HG03571 (cell line): ENCODE data around the gene EXD2.
"Not testable (repeated sequence)": the region's sequence is repeated elsewhere in the genome, so short reads cannot be mapped to it uniquely, and the experiment has no call there.

Source experiments
- ATAC-seq: cut with Tn5 transposase; IDR thresholded peaks from one replicate; pipeline ENCODE4 v1.9.1; 2021; ENCODE audit not compliant: unreplicated experiment

The EXD2 gene

DNA sequence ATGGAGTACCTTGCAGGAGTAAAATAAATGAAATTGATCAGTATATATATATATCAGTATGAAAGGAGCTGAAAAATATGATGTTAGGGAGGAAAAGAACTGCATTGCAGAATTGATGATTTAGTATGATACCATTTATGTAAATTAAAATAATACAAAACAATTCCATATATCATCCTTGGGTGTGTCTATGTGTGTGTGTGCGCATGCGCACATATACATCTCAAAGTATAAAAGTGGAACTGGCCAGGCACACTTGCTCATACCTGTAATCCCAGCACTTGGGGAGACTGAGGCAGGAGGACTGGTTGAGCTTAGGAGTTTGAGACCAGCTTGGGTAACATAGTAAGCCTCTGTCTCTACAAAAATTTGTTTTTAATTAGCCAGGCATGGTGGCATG is 84.0 kb downstream of the EXD2 start:
- no peak for ATAC-seq

DNA sequence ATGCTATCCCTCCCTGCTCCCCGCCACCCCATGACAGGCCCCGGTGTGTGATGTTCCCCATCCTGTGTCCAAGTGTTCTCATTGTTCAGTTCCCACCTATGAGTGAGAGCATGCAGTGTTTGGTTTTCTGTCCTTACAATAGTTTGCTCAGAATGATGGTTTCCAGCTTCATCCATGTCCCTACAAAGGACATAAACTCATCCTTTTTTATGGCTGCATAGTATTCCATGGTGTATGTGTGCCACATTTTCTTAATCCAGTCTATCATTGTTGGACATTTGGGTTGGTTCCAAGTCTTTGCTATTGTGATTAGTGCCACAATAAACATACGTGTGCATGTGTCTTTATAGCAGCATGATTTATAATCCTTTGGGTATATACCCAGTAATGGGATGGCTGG is 86.1 kb downstream of the EXD2 start:
- not testable (repeated sequence) for ATAC-seq

DNA sequence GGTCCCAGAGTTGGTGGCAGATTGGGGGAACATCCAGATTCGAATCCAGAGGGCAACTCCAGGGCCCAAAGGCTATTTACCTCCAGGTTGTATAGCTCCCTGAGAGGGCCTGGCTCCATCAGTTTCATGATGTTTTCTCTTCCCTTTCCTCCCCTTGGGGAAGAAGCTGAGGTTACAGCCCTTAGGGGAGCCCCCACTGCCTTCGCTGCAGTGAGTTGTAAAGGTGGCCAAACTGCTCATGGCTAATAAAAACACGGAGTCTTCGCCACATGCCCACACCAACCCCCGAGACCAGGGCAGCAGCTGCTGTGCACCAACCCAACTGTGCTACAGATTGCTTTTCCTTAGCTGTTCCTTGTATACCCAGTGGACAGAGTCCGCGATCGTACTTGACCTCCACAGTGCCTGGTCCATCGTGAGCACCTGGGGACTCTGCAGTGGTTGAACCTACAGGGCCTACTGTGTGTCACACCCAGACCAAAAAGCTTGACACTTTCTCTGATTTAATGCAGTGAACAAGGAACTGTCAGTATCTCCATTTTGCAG is 89.5 kb downstream of the EXD2 start:
- no peak for ATAC-seq

DNA sequence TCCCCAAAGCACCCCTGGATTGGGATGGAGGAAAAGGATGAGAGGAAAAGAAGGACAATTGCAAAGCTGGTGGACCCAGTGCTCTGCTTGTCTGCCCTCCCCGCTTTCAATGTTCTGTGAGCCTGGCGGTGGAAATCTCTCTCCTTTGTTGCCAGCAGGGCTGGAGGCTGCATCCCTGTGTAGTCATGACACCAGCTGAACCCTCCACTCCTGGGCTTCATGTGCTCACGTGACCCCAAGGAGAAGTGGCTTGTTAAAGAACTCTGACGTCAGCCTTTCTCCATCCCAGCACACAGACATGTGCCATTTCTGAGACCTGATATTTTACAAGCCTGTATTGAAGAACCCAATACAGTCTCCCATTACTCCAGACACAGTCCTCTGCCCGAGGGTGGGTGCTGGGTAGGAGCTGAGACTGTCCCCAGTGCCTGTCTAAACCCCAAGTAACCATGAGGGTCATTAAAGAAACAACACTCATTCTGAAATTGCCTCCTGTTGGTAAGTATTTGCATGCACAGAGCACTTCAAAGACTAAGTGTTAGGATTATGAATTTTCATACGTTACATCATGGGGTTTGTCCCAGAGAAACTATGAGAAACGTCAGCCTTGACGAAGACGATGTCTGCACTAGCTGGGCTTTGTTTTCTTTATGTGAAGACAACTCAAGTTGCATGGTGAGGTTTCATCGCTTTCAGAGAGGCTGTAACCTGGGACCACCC is 90.3 kb downstream of the EXD2 start:
- no peak for ATAC-seq

DNA sequence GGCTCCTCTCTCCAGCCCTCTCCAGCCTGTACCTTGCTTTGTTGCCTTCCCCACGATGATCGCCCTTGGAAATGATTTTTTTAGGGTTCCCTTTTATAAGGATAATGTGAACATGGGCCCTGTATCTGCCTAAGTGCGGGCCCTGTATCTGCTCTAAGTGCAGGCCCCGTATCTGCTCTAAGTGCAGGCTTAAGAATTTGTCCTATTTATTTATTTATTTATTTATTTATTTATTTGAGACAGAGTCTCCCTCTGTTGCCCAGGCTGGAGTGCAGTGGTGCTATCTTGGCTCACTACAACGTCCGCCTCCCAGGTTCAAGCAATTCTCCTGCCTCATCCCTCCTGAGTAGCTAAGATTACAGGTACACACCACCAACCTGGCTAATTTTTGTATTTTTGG is 91.2 kb downstream of the EXD2 start:
- no peak for ATAC-seq

DNA sequence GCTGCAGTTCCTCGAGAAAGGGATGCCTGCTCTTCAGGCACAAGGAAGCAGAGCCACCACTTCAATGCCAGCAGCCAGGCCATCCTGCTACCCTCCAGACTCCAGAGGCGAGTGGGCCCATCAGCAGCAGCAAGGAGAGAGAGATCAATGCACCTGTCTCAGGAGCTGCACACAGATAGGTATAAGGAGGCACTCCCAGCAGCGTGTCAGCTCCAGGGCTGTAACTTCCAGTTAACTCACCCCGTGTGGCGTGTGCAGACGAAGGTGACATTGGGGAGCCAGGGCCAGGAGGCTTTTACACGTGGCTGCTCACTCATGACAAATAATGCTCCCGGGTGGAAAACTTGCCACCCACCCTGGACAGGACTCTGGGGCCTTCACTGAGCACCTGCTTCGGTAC is 92.9 kb downstream of the EXD2 start:
- ATAC-seq: no peak

DNA sequence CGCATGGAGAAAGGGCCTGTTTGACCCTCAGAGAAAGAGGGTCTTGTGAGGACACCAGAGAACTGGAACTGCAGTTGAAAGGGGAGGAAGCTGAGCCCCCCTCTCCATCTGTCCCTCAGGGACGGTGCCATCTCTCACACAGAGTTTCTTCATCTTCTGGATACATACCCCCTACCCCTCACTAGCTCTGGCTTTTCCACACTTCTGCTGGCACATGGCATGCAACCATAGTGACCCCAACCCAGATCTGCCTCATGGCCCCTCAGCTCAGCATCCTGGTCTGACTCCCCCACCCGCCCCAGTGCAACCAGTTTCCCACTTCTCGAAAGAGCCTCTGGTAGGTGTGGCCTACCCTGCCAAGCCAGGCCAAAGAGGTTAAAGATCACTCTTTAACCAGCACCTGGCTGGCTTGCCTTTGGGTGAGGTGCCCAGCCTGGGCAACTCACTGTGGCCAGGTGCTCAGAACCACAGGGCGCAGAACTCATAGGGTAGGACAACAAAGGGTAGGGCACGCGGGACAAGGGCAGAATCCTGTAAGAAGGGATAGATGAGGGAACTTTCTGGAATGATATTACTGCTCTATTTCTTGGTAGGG is 94.5 kb downstream of the EXD2 start:
- ATAC-seq: no peak

DNA sequence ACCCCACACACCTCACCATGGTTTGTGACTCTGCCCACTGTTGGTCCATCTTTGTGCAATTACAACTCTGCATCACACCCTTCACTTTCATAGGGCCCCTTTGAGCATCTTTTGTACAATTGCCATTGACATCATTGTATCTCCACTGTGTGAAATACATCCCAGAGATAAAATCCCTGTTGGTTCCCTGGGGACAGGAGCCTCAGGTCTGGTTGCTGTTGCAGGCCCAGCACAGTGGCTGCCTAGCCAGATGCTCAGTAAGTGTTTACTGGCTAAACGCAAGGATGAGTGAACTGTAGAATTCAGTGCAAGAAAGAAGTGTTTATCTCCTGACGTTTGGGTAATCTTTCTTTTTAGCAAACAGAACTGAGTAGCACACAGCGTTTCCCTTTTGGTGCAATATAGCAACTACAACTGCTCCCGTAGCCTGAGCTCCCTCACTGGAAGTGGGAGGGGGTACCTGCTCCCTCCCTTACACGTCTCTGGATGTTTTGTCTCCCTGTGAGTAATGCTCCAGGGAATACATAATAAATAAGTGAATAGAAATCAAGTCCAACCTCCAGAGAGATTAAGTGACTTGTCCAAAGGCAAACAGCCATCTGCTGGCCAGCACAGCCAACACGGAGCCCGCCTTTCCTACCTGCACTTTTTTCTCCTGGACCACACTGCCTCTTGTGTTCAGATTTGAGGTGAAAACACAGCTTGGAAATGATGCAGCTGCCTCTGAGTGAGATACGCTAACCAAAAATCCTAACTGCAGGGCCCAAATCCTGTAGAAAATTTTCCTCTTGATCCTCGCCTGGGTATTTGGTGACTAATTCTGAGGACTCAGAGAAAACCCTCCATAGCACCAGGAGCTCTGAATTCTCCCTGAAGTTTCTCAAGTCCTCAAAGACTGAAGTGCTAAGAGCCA is 96.1 kb downstream of the EXD2 start:
- ATAC-seq: no peak

DNA sequence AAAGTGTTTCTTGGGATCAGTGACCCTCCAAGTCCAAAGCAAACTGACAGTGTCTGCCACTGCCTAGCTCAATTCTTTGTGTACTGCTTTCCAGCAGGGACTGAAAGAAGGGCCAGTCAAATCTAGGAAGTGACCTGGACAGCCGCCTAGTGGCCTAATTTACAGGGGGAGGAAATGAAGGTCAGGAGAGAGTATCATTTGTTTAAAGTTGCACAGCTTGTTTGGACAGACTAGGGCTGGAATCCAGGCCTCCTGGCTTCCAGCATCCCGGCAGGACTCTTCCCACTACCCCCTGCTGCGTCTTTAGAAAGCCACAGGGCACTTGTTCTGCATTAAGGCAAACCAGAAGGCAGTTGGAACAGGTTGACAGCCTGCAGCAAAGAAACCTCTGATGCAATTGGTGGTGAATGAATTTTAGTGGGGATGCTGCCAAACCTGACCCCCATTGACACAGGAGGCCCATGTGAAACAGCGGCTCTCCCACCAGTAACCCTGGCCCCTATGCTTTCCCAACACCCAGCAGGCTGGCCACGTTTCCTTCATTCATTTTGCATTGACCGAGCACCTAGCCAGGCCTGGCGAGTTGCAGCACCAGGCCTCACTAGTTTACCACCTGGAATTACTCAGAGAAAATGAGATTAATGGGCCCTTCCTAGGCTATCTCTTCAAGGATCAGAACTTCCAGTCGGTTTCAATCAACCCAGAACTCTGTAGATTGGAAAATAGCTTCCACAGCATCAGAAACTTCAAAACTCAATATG is 96.9 kb downstream of the EXD2 start:
- ATAC-seq: no peak

DNA sequence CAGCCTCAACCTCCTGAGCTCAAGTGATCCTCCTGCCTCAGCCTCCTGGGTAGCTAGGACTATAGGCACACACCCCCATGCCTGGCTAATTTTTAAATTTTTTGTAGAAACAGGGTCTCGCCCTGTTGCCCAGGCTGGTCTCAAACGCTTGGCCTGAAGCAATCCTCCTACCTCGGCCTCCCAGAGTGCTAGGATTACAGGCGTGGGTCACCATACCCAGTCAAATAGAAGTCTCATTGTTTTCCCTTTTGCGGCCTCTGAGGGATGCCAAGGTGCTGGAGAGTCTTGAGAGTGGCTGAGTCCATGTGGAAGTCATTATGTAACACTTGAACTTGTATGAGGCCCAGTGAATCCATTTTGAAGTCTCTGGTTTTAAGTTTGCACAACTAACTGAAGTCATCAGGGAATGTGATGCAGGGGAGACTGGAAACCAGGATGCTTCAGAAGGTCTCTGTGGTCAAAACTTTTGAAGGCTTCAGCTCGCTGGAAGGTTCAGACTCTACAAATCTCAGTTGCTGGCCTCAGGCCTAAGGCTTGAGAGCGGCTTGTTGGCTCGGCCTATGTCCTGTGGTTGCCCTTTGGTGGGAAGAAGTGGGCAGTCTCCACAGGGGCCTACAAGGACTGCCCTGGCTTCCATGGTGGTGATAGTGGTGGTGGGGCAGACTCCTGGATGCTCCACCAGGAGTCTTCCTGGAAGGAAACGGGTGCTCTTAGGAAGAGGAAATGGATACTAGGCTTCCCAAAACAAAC is 97.8 kb downstream of the EXD2 start:
- ATAC-seq: no peak

DNA sequence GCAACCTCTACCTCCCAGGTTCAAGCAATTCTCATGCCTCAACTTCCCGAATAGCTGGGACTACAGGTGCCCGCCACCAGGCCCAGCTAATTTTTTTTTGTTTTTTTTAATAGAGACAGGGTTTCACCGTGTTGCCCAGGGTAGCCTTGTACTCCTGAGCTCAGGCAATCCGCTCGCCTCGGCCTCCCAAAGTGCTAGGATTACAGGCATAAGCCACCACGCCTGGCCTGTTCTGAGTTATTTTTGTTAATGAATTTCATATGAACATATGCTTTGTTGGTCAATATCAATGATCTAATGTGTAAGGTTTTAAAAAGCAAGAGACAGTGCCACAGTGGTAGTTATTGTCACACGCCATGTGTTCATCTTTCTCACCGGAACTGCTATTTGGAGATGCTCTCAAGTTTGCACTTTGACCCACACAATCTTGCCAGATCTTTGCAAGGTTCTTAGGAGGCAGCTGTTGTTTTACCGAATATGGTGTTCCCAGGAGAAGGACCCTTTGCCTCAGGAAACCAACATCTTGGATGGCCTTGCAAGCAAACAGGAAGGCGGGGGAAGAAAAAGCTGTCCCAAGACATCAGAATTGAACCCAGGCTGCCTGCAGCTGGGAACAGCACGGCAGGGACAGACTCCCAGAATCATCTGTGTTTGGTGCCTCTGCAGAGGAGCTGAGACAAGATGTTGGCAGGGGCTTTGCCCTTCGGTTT is 98.7 kb downstream of the EXD2 start:
- ATAC-seq: no peak

DNA sequence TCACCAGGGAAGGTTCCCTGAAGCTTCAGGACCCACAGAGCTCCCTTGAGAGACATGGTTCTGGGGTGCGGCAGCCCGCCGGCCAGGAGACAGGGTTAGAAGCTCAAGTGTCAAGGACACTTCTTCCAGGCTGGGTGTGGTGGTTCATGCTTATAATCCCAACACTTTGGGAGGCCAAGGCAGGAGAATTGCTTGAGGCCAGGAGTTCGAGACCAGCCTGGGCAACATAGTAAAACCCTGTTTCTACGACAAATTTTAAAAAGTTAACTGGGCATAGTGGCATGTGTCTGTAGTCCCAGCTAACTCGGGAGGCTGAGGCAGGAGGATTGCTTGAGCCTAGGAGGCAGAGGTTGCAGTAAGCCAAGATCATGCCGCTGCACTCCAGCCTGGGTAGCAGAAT is 99.6 kb downstream of the EXD2 start:
- ATAC-seq: not testable (repeated sequence)

DNA sequence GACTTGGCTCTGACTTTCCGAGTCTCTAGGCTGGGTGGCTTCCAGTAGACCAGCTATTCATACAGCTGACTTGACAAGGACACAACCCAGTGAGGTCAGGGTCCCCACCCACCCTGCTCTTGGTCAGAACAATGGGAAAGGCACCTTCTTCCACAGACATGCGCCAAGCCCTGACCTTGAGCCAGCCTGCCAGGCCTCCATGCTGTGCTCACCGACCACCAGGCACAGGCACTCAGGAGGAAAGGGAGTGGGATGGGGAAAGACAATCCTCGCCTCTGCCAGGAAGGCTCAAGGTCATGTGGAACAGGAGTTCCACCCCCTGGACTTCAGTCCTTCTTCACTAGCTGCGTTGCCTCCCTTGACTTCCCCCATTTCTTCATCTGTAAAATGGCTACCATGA is 100.1 kb downstream of the EXD2 start:
- ATAC-seq: no peak

DNA sequence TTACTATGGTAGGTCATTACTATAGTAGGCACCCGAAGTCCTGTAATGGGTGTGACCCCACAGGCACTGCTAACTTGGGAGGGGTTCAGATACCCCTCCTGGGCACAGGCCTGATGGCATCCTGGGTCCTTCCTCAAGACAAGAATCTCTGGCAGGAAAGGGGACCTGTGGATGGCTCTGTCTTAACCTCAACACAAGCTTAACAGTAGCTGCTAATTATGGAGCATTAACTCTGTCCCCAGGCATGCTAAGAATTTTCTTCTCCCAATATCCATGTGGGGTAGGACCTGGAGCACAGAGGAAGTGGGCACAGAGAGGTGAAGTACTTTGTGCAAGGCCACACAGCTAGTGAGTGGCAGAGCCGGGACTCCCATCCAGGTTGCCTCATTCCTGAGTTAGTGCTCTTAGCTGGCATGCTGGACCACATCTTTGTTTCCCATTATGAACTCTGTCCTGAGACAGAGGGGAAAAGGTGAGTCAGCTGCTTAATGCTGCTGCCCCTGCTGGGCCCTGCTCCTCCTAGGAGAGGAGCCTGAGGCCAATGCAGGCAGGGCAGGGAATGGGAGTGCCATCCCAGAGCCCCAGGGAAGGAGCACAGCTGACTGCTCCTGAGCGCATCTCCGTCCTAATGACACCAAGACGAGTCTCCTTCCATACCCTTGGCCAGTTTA is 100.7 kb downstream of the EXD2 start:
- ATAC-seq: no peak
